ENCODE data around the gene EGLN3. TPM values are rescaled to one million over a fixed set of nuclear protein-coding genes. Genes with fewer than 3 reads are reported as not detected.

EGLN3 gene
- total and polyA plus RNA-seq, 10 of the 15 experiments (the other 5 are each of a cell fraction or from before 2014, with no cell fraction given) = 0.42 to 8.1 (median 2.0) TPM

GRCh38 chr14:33950320-33951182, at the start of gene EGLN3 (continued):
- TF ChIP-seq POLR2AphosphoS2 (IDR thresholded peaks at IDR 0.05; ENCODE audit: low read depth, low read length) (peak; percentile 85; the same call in 1 of the 2 replicates), ZNF207 (IDR thresholded peaks at IDR 0.05; ENCODE audit: borderline replicate concordance) (no peak), NKRF (conservative IDR thresholded peaks at IDR 0.05) (peak; percentile 44; the same call in 1 of the 2 replicates), POLR2A (IDR thresholded peaks at IDR 0.05; ENCODE audit: low read depth, low read length) (peak; percentile 84), RB1 (IDR thresholded peaks at IDR 0.05; ENCODE audit: borderline replicate concordance) (no peak), BHLHE40 (IDR thresholded peaks at IDR 0.05; ENCODE audit: borderline replicate concordance in 1 of 2, low read depth in 2 of 2, low read length in 1 of 2) (peak in 1 of 2 experiments; percentile 47; a peak in 2 of 4 replicates), EP300 (IDR thresholded peaks at IDR 0.05; ENCODE audit: borderline replicate concordance in 1 of 2, control insufficient read depth in 1 of 2, low read depth in 2 of 2, low read length in 2 of 2) (0 out of 4 replicates have a peak, but pooled peaks of 1 of the 2 experiments have one; percentile 10), TCF3 (IDR thresholded peaks at IDR 0.05; ENCODE audit: borderline replicate concordance, insufficient read depth, low read depth, low read length) (peak; percentile 71; the same call in 1 of the 2 replicates), USF1 (IDR thresholded peaks at IDR 0.05; ENCODE audit: borderline replicate concordance, extremely low read length, insufficient read depth, low read depth, low read length) (peak; percentile 22), NBN (IDR thresholded peaks at IDR 0.05) (peak; percentile 35; the same call in 1 of the 2 replicates)

Measured in GM12878 (cell line).